HUES48 (cell line): Measurements from ENCODE around the gene ARIH2.
A peak's percentile ranks its signal among the peaks of the same experiment; 100 is the strongest.

Experiments used
- H3K27ac ChIP-seq: one replicate; pipeline ENCODE4 v1.7.0; 2013; ENCODE audit warnings: low read depth, low read length, inconsistent platforms
- H3K27me3 ChIP-seq: 2 replicates; pipeline ENCODE4 v1.6.1; 2013; ENCODE audit warnings: mild to moderate bottlenecking, low read length; ENCODE audit not compliant: control insufficient read depth, insufficient read depth
- H3K36me3 ChIP-seq: 2 replicates; pipeline ENCODE4 v1.6.1; 2013; ENCODE audit warnings: low read length; ENCODE audit not compliant: control insufficient read depth, insufficient read depth
- H3K4me1 ChIP-seq: 2 replicates; pipeline ENCODE4 v1.6.1; 2013; ENCODE audit warnings: mild to moderate bottlenecking, low read length; ENCODE audit not compliant: control insufficient read depth, insufficient read depth
- H3K4me3 ChIP-seq: 2 replicates; pipeline ENCODE4 v1.5.1; 2013; ENCODE audit warnings: mild to moderate bottlenecking, low read depth, low read length
- H3K9ac ChIP-seq: 2 replicates; pipeline ENCODE4 v1.6.1; 2013; ENCODE audit warnings: mild to moderate bottlenecking, low read depth, low read length, moderate library complexity
- H3K9me3 ChIP-seq: 2 replicates; pipeline ENCODE4 v1.6.1; 2013; ENCODE audit warnings: low read length; ENCODE audit not compliant: control insufficient read depth, insufficient read depth

Gene ARIH2

GRCh38 chr3:48974076-48974864, 55.6 kb downstream of the ARIH2 start:
- Histone ChIP-seq H3K4me1 (no peaks in the 10 kb centered on the region), H3K27me3 (no peaks in the 10 kb centered on the region), H3K36me3 (peaks cover 90% of the 10 kb centered on the region), H3K4me3 (no peak overlapping the region), H3K27ac (no peak overlapping the region), H3K9ac (no peak overlapping the region), H3K9me3 (no peaks in the 10 kb centered on the region)

- Histone ChIP-seq H3K36me3 (peaks cover 92% of the 10 kb centered on the region), H3K4me1 (no peaks in the 10 kb centered on the region), H3K27me3 (no peaks in the 10 kb centered on the region), H3K9me3 (no peaks in the 10 kb centered on the region), H3K9ac (no peak overlapping the region), H3K27ac (no peak overlapping the region), H3K4me3 (no peak overlapping the region)
These were observed 60.8 kb downstream of the ARIH2 start for GRCh38 chr3:48979451-48979850.

GRCh38 chr3:48980295-48980694, 61.7 kb downstream of the ARIH2 start:
- H3K36me3 ChIP-seq, result peaks cover 92% of the 10 kb centered on the region
- H3K4me1 ChIP-seq, result no peaks in the 10 kb centered on the region

GRCh38 chr3:48982016-48982415, 63.4 kb downstream of the ARIH2 start:
- Histone ChIP-seq H3K4me1 (no peaks in the 10 kb centered on the region), H3K27me3 (no peaks in the 10 kb centered on the region), H3K9me3 (no peaks in the 10 kb centered on the region), H3K9ac (no peak overlapping the region), H3K4me3 (no peak overlapping the region), H3K27ac (no peak overlapping the region), H3K36me3 (peaks cover 85% of the 10 kb centered on the region)

More at GRCh38 chr3:48980295-48980694, 61.7 kb downstream of the ARIH2 start:
- H3K27ac ChIP-seq, result no peak overlapping the region
- H3K9me3 ChIP-seq, result no peaks in the 10 kb centered on the region
- no peak overlapping the region for H3K4me3 ChIP-seq
- H3K27me3 ChIP-seq, result no peaks in the 10 kb centered on the region
- no peak overlapping the region for H3K9ac ChIP-seq

GRCh38 chr3:48982686-48983085, 64.0 kb downstream of the ARIH2 start:
- Histone ChIP-seq H3K27ac (no peak overlapping the region), H3K4me1 (no peaks in the 10 kb centered on the region), H3K9me3 (no peaks in the 10 kb centered on the region), H3K36me3 (peaks cover 78% of the 10 kb centered on the region), H3K4me3 (no peak overlapping the region), H3K27me3 (no peaks in the 10 kb centered on the region), H3K9ac (no peak overlapping the region)

GRCh38 chr3:48983096-48983495, 64.5 kb downstream of the ARIH2 start:
- H3K4me1 ChIP-seq, result no peaks in the 10 kb centered on the region
- H3K4me3 ChIP-seq, result no peak overlapping the region
- H3K9me3 ChIP-seq, result no peaks in the 10 kb centered on the region
- no peak overlapping the region for H3K27ac ChIP-seq
- peaks cover 74% of the 10 kb centered on the region for H3K36me3 ChIP-seq
- no peak overlapping the region for H3K9ac ChIP-seq
- H3K27me3 ChIP-seq, result no peaks in the 10 kb centered on the region

- Histone ChIP-seq H3K27ac (no peak overlapping the region), H3K9ac (no peak overlapping the region), H3K4me1 (peaks cover 6% of the 10 kb centered on the region; the same call in 1 of the 2 replicates), H3K27me3 (no peaks in the 10 kb centered on the region), H3K9me3 (no peaks in the 10 kb centered on the region), H3K36me3 (peaks cover 64% of the 10 kb centered on the region), H3K4me3 (no peak overlapping the region)
These were observed 66.0 kb downstream of the ARIH2 start for GRCh38 chr3:48984663-48985062.

- no peaks in the 10 kb centered on the region for H3K9me3 ChIP-seq
- H3K4me1 ChIP-seq, result peaks cover 6% of the 10 kb centered on the region
- no peak overlapping the region for H3K4me3 ChIP-seq
- H3K9ac ChIP-seq, result no peak overlapping the region
- H3K27ac ChIP-seq, result no peak overlapping the region
- H3K27me3 ChIP-seq, result no peaks in the 10 kb centered on the region
- H3K36me3 ChIP-seq, result peaks cover 54% of the 10 kb centered on the region
These were observed 67.3 kb downstream of the ARIH2 start for GRCh38 chr3:48985831-48986376.

- peak overlapping the region; percentile 91 for H3K4me3 ChIP-seq
- no peaks in the 10 kb centered on the region for H3K27me3 ChIP-seq
- H3K9ac ChIP-seq, result peak overlapping the region; percentile 84
- H3K9me3 ChIP-seq, result no peaks in the 10 kb centered on the region
- H3K36me3 ChIP-seq, result peaks cover 20% of the 10 kb centered on the region
- peaks cover 14% of the 10 kb centered on the region for H3K4me1 ChIP-seq
- H3K27ac ChIP-seq, result peak overlapping the region; percentile 90
These were observed 70.6 kb downstream of the ARIH2 start for GRCh38 chr3:48989126-48989795.

- peak within 1 kb of the TSS; percentile 91 for H3K4me3 ChIP-seq
- peaks cover 13% of the 10 kb centered on the region; the same call in 1 of the 2 replicates for H3K36me3 ChIP-seq
- peak within 1 kb of the TSS; percentile 90 for H3K27ac ChIP-seq
- peaks cover 14% of the 10 kb centered on the region for H3K4me1 ChIP-seq
- H3K9me3 ChIP-seq, result no peaks in the 10 kb centered on the region
- H3K9ac ChIP-seq, result peak within 1 kb of the TSS; percentile 84
- H3K27me3 ChIP-seq, result no peaks in the 10 kb centered on the region
These were observed 71.4 kb downstream of the ARIH2 start, which contains the start of gene P4HTM for GRCh38 chr3:48989796-48990635. Gene P4HTM, plus strand, starts transcription at chr3:48990241. Its CDS starts 16 bp downstream, at chr3:48990257.
